T-helper 2 cell (primary cell): ENCODE measurements around the gene LSM4.
"Not testable (repeated sequence)": the region's sequence is repeated elsewhere in the genome, so short reads cannot be mapped to it uniquely, and the experiment has no call there.

Source experiments
- DNase-seq, 5 experiments: peaks; one replicate each; pipeline versions ENCODE4 v3.0.0 to v3.0.0-alpha.2; 2012 to 2022
- total RNA-seq, 2 donors: gene quantifications; one replicate each; lab custom pipeline; 2026; lab: John Stamatoyannopoulos, UW

The LSM4 gene
- total RNA-seq = 24.9 to 38.4 reads per million in 2 donors

- peak; percentile 98 to 99 (median 99) for DNase-seq
Observed at GRCh38 chr19:18322759-18323460, at the start of gene LSM4. LSM4 (minus strand) TSS chr19:18323076; CDS start chr19:18323020, 56 bp downstream.

- DNase-seq = no peak
Observed at GRCh38 chr19:18368504-18369222, 45.8 kb upstream of the LSM4 start.

DNA sequence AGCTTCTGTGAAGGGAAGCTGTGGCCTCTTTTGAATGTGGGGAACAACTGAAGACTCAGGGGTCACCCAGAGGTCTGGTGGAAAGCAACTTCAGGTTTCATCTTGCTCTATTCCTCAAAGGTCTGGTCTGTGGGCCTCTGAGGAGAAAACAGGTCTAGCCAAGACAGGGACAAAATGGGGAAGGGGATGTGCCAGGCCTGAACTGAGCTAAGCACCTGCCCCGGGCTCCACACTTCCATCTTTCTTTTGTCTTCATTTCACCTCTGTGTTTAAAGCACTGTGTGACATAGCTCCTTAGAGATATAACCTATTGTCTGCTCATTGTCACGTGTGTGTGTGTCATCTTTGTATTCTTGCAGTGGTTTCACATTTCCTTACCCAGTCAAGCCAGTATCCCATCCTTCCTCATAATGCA, 43.2 kb upstream of the LSM4 start:
- DNase-seq = no peak

DNA sequence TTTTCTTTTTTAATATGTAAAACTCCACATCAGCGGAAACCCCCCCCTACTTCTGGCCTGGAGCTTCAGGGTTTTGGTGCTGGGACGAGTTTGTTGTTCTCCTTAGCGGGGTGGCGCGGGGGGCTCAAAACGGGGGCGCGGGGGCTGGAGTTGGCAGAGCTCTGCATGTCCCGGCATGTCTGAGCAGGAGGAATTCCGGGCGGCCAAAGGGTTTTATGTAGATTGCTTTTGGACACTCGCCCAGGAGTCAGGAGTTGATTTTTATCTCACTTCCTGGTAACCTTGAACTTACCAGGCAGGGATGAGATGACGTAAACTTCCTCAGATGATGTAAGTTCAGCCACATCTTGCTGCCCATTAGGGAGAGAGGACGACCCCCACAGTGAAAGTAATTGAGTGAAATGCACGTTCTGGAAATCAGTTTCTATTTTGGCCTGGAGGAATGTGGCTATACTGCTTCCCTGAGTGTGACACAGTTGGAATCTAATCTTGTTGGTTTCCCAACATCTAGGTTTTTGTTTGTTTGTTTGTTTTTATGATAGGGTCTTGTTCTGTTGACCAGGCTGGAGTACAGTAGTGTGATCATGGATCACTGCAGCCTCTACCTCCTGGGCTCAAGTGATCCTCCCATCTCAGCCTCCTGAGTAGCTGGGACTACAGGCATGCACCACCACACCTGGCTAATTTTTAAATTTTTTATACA, 42.1 kb upstream of the LSM4 start:
- DNase-seq = no peak

GRCh38 chr19:18364277-18364825, 41.5 kb upstream of the LSM4 start:
- DNase-seq = not testable (repeated sequence)

- no peak for DNase-seq
Observed at GRCh38 chr19:18363787-18364186, 40.9 kb upstream of the LSM4 start.

GRCh38 chr19:18362934-18363542, 40.2 kb upstream of the LSM4 start:
- DNase-seq = no peak

DNA sequence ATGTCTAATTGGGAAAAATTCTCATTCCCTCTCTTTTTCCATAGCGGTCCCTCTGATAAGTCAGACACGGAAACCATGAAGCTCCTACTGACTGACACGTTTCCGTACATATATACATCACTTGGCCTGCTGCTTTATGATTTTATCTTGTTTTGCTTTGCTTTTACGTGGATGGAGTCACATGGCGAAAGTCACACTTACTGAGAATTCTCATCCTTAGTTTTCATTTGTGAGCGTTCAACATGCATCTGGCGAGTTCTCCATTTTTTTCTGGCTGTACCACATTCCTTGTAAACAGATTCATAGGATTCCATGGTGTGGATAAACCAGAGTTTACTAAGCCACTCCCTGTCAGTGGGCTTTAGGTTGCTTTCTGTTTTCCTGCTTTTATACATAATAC, 38.8 kb upstream of the LSM4 start:
- no peak for DNase-seq

- no peak for DNase-seq
Observed at GRCh38 chr19:18357041-18357440, 34.2 kb upstream of the LSM4 start.

GRCh38 chr19:18354743-18355142, 31.9 kb upstream of the LSM4 start:
- not testable (repeated sequence) for DNase-seq

- DNase-seq = no peak
Observed at GRCh38 chr19:18353378-18354005, 30.6 kb upstream of the LSM4 start.

DNA sequence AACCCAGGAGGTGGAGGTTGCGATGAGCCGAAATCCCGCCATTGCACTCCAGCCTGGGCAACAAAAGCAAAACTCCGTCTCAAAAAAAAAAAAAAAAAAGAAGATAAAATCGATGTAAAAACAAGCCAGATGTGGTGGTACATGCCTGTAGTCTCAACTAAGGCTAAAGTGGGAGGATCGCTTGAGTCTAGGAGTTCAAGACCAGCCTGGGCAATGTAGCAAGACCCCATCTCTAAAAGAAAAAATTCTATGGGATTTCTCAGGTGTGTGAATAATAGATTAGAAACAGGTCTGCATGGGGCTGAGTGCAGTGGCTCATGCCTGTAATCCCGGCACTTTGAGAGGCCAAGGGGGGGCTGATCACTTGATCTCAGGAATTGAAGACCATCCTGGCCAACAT, 28.7 kb upstream of the LSM4 start:
- DNase-seq = no peak

DNA sequence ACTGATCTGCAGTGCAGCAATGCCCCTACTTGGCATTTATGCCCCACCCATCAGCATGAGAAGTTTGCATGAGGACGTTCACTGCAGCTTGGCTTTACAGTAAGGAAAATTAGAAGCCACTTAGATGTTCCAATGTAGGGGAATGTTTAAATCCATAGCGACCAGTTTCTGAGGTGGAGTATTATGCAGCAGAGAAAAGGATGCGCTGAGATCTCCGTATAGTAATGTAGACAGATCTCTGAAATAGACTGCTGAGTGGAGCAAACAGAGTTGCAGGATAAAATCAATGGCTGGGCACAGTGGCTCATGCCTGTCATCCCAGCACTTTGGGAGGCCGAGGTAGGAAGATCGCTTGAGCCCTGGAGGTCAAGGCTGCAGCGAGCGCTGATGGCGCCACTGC, 27.6 kb upstream of the LSM4 start:
- DNase-seq = no peak

DNA sequence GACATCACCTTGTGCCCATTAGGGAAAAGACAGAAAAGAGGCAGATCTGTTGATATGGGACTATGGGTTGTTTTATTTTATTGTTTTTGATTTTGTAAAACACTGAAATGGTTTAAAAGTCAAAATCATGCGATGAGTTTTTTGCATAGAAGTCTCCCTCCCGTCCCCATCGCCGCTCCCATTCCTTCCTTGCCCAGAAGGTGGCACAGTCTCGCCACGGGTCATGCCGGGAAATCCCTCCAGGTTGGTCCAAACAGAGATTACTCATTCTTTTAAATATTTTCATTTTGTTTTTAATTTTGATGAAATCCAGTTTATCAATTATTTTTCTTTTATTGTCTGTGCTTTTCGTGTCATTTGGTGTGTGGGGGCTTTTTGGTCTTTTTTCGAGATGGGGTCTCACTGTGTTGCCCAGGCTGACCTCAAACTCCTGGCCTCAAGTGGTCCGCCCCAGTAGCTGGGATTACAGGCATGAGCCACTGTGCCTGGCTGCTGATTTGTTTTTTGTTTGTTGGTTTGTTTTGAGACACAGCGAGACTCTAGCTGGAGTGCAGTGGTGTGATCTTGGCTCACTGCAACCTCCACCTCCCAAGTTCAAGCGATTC, 26.8 kb upstream of the LSM4 start:
- DNase-seq = no peak

DNA sequence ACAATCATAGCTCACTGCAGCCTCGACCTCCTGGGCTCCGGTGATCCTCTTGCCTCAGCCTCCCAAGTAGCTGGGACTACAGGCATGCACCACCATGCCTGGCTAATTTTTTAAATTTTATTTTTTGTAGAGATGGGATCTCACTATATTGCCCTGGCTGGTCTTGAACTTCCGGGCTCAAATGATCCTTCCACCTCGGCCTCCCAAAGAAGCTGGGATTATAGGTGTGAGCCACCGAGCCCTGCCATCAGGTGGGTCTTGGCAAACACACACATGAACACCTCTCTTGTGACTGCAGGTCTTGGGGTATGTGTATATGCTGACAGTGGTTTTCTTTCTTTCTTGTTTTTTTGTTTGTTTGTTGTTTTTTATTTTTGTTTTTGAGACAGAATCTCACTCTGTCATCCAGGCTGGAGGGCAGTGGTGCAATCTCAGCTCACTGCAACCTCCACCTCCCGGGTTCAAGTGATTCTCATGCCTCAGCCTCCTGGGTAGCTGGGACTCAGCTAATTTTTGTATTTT, 26.0 kb upstream of the LSM4 start:
- DNase-seq = not testable (repeated sequence)

DNA sequence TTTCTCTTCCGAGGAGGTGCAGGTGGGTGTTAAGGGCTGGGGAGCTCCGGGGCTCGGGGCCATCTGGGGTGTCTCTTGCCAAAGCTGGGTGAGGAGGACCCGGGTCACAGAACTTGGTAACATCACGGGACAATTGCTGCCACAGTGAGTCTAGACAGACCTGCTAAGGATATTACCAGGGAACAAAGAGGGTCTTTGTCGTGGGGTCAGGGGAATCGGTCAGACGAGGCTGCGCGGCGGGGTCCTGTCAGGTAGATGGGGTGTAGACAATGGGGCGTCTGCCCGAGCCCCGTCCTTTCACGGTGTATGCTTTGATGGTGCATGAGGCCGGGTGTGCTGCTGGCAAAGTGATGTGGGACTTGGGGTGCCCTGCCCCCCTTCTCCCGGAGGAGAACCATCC, 25.3 kb upstream of the LSM4 start:
- no peak for DNase-seq

GRCh38 chr19:18346091-18346490, 23.2 kb upstream of the LSM4 start:
- DNase-seq = no peak

- DNase-seq = no peak
Observed at GRCh38 chr19:18345296-18345695, 22.4 kb upstream of the LSM4 start.

- DNase-seq = no peak
Observed at GRCh38 chr19:18344582-18344950, 21.7 kb upstream of the LSM4 start.

GRCh38 chr19:18342090-18342632, 19.3 kb upstream of the LSM4 start:
- no peak for DNase-seq
